ENCODE data around the gene STUM.

- TF ChIP-seq CTCF (IDR thresholded peaks at IDR 0.05) (no peak), POLR2A (IDR thresholded peaks at IDR 0.05) (no peak)
Observed at GRCh38 chr1:226586116-226586515, 37.6 kb downstream of the STUM start.
